WTC11 (cell line): ENCODE measurements around the gene DNM3. TPM values are rescaled to one million over a fixed set of nuclear protein-coding genes. Genes with fewer than 3 reads are reported as not detected.
A peak's percentile ranks its signal among the peaks of the same experiment; 100 is the strongest.

Experiments used
- ATAC-seq: fragments of 200-7000 bp; cut with Tn5 transposase; 2 replicates; pipeline ENCODE4 v1.10.0; 2021; ENCODE audit warnings: mild to moderate bottlenecking, moderate library complexity
- CTCF ChIA-PET: fragments of 300-600 bp; sonication (Branson Sonifier 250); formaldehyde crosslinking; loops from one replicate; lab custom pipeline; 2021; ENCODE audit warnings: antibody characterized with exemption; lab: Charles Lee
- POLR2A ChIA-PET: fragments of 350-600 bp; sonication (Branson Sonifier 250); formaldehyde crosslinking; loops from one replicate; lab custom pipeline; 2021; ENCODE audit warnings: antibody characterized with exemption; lab: Charles Lee
- DNase-seq: peaks from one replicate; pipeline ENCODE4 v3.0.0; 2021; ENCODE audit warnings: low spot score
- H3K27ac Mint-ChIP-seq: 2 replicates; pipeline ENCODE4 v1.8.0; 2021; ENCODE audit warnings: mixed read lengths
- H3K27me3 Mint-ChIP-seq: 2 replicates; pipeline ENCODE4 v1.8.0; 2021; ENCODE audit warnings: low read depth, mild to moderate bottlenecking, moderate library complexity, mixed read lengths
- H3K36me3 Mint-ChIP-seq: 2 replicates; pipeline ENCODE4 v1.8.0; 2021; ENCODE audit warnings: mixed read lengths
- H3K4me1 Mint-ChIP-seq: 2 replicates; pipeline ENCODE4 v1.8.0; 2022; ENCODE audit warnings: mixed read lengths
- H3K4me3 Mint-ChIP-seq: 2 replicates; pipeline ENCODE4 v1.8.0; 2021; ENCODE audit warnings: mild to moderate bottlenecking, moderate library complexity, mixed read lengths
- H3K9me3 Mint-ChIP-seq: 2 replicates; pipeline ENCODE4 v1.8.0; 2021; ENCODE audit warnings: mixed read lengths
- CREM ChIP-seq: sonication (generic); formaldehyde crosslinking; IDR thresholded peaks from 2 replicates; pipeline ENCODE4 v1.8.1; 2022; ENCODE audit warnings: mild to moderate bottlenecking, missing genetic modification reagents, moderate library complexity
- ETV6 ChIP-seq: sonication (generic); formaldehyde crosslinking; IDR thresholded peaks from 2 replicates; pipeline ENCODE4 v1.8.1; 2022; ENCODE audit warnings: mild to moderate bottlenecking, missing genetic modification reagents
- FOXJ3 ChIP-seq: sonication (generic); formaldehyde crosslinking; IDR thresholded peaks from 2 replicates; pipeline ENCODE4 v1.9.0; 2021; ENCODE audit warnings: missing genetic modification reagents, mild to moderate bottlenecking, borderline replicate concordance
- GRHL2 ChIP-seq: fragments of 250-450 bp; sonication (Bioruptor Pico); IDR thresholded peaks from 2 replicates; pipeline ENCODE4 v1.8.0; 2022; ENCODE audit warnings: mild to moderate bottlenecking, moderate library complexity; ENCODE audit not compliant: insufficient replicate concordance, severe bottlenecking
- GTF2I ChIP-seq: fragments of 250-450 bp; sonication (Bioruptor Pico); conservative IDR thresholded peaks from 2 replicates; pipeline ENCODE4 v1.4.0; 2021; ENCODE audit warnings: mild to moderate bottlenecking
- HMGA2 ChIP-seq: fragments of 250-450 bp; sonication (Bioruptor Pico); IDR thresholded peaks from 2 replicates; pipeline ENCODE4 v1.4.0; 2021; ENCODE audit warnings: mild to moderate bottlenecking, moderate library complexity
- IRF2 ChIP-seq: sonication (generic); formaldehyde crosslinking; IDR thresholded peaks from 2 replicates; pipeline ENCODE4 v1.8.0; 2022; ENCODE audit warnings: low read depth, missing genetic modification reagents, borderline replicate concordance
- JAZF1 ChIP-seq: fragments of 250-450 bp; sonication (Bioruptor Pico); IDR thresholded peaks from 2 replicates; pipeline ENCODE4 v1.9.0; 2021; ENCODE audit warnings: moderate library complexity, mild to moderate bottlenecking, inconsistent platforms
- JUN ChIP-seq: sonication (generic); formaldehyde crosslinking; IDR thresholded peaks from 2 replicates; pipeline ENCODE4 v1.8.0; 2023; ENCODE audit warnings: mild to moderate bottlenecking, missing genetic modification reagents
- NR1H2 ChIP-seq: sonication (generic); formaldehyde crosslinking; IDR thresholded peaks from 2 replicates; pipeline ENCODE4 v1.9.0; 2021; ENCODE audit warnings: mild to moderate bottlenecking, moderate library complexity, missing genetic modification reagents
- OVOL2 ChIP-seq: fragments of 250-450 bp; sonication (Bioruptor Pico); IDR thresholded peaks from 2 replicates; pipeline ENCODE4 v1.9.0; 2021; ENCODE audit warnings: mild to moderate bottlenecking, borderline replicate concordance
- PRRX2 ChIP-seq: fragments of 250-450 bp; sonication (Bioruptor Pico); IDR thresholded peaks from 2 replicates; pipeline ENCODE4 v1.8.0; 2021; ENCODE audit warnings: mild to moderate bottlenecking
- SOX15 ChIP-seq: fragments of 250-450 bp; sonication (Bioruptor Pico); IDR thresholded peaks from 2 replicates; pipeline ENCODE4 v1.9.0; 2021; ENCODE audit warnings: mild to moderate bottlenecking
- TEAD4 ChIP-seq: sonication (generic); formaldehyde crosslinking; IDR thresholded peaks from 2 replicates; pipeline ENCODE4 v1.8.0; 2022; ENCODE audit warnings: mild to moderate bottlenecking, missing genetic modification reagents
- ZNF121 ChIP-seq: sonication (generic); formaldehyde crosslinking; IDR thresholded peaks from 2 replicates; pipeline ENCODE4 v1.8.0; 2023; ENCODE audit warnings: missing genetic modification reagents
- ZNF317 ChIP-seq: sonication (generic); formaldehyde crosslinking; IDR thresholded peaks from 2 replicates; pipeline ENCODE4 v1.8.1; 2023; ENCODE audit warnings: low read depth, mild to moderate bottlenecking, moderate library complexity, missing genetic modification reagents, borderline replicate concordance
- ZNF396 ChIP-seq: fragments of 250-450 bp; sonication (Bioruptor Pico); IDR thresholded peaks from 2 replicates; pipeline ENCODE4 v1.8.0; 2021; ENCODE audit warnings: mild to moderate bottlenecking, moderate library complexity, borderline replicate concordance
- ZNF671 ChIP-seq: fragments of 250-450 bp; sonication (Bioruptor Pico); IDR thresholded peaks from 2 replicates; pipeline ENCODE4 v1.8.0; 2021; ENCODE audit warnings: mild to moderate bottlenecking
- total RNA-seq: library from RNA; stranded (reverse); gene quantifications from 3 replicates; pipeline ENCODE4 v1.2.3, GENCODE V29; 2021
- TF ChIP-seq, protein P1 (sequence below): fragments of 250-450 bp; sonication (Bioruptor Pico); conservative IDR thresholded peaks from 2 replicates; pipeline ENCODE4 v1.9.0; 2021; ENCODE audit warnings: mild to moderate bottlenecking
- TF ChIP-seq, protein P2 (sequence below): fragments of 250-450 bp; sonication (Bioruptor Pico); IDR thresholded peaks from 2 replicates; pipeline ENCODE4 v2.1.2; 2022; ENCODE audit warnings: mild to moderate bottlenecking, moderate library complexity
- TF ChIP-seq, protein P3 (sequence below): sonication (generic); formaldehyde crosslinking; IDR thresholded peaks from 2 replicates; pipeline ENCODE4 v1.8.1; 2023; ENCODE audit warnings: mild to moderate bottlenecking, moderate library complexity, missing genetic modification reagents
- TF ChIP-seq, protein P4 (sequence below): sonication (generic); formaldehyde crosslinking; IDR thresholded peaks from 2 replicates; pipeline ENCODE4 v1.8.1; 2023; ENCODE audit warnings: mild to moderate bottlenecking, missing genetic modification reagents

DNM3 gene
- total RNA-seq, 1 experiment from 2014 or later, result 1.9 TPM

DNA sequence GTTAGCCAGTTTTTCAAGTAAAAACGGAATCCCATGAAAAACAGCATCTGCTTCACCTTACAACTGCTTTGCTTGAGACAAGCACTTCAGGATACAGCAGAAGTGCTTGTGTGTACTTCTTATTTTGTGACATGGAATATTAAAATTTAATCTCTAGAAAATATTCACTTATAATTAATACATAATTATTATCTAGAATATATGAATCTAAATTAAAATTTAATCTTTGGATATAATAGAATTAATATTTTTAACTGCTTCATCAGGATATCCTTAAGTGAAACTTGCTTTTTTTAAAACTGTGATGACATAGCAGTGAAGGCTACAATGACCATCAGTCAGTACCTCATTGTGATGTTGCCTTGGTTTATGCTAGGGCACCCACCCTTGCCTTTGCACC is 430.8 kb downstream of the DNM3 start:
- Mint-ChIP-seq H3K27ac (no peak overlapping the region), H3K4me1 (peaks cover 22% of the 10 kb centered on the region), H3K36me3 (no peaks in the 10 kb centered on the region), H3K27me3 (peaks cover 7% of the 10 kb centered on the region), H3K9me3 (no peaks in the 10 kb centered on the region), H3K4me3 (no peak overlapping the region)
- no peak for TF ChIP-seq JAZF1
- no peak for TF ChIP-seq NR1H2 (CRISPR knock-in tag)
- TF ChIP-seq IRF2 (CRISPR knock-in tag), result no peak
- no peak for TF ChIP-seq GRHL2
- peak; percentile 95 for TF ChIP-seq HMGA2 (CRISPR knock-in tag)
- no peak for TF ChIP-seq ZNF317 (CRISPR knock-in tag)
- TF ChIP-seq ZNF671, result no peak
- no peak for TF ChIP-seq OVOL2 (CRISPR knock-in tag)
- ChIA-PET POLR2A (no interaction called here), CTCF (no interaction called here)
- ATAC-seq, result no peak
- no peak for DNase-seq

DNA sequence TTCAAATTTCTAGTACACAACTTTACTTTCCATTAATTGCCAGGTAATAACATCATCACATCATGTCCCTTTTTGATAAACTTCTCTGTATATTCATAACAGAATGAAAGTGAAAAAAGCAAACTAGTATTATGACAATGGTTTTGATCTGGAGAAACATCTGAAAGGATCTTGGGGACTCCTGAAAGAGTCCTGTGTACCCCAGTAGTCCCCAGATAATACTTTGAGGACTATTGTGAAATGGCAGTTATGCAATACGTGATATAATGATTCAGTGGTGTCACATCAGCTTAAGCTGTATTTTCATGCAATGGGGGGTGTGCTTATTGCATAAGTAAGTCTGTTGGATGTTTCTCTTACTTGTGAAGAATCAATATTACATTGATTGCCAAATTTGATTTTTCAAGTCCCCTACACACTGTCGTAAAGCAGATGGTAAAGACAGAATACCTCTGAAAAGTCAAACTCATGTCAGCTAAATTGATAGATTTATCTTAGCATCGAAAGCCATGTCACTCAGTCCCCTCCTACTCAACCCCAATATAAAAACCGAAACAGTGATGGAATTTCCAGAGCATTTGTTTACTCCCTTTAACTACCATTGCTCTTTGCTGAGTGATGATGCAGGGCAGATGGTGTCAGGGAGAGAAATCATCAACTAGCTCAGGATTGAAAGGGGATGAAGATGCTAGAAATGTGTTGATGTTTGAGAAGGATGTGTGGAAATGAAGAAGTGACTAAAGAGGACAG is 432.5 kb downstream of the DNM3 start:
- ChIA-PET CTCF (no interaction called here), POLR2A (no interaction called here)
- TF ChIP-seq GTF2I (CRISPR knock-in tag) (no peak), CREM (CRISPR knock-in tag) (no peak), TEAD4 (CRISPR knock-in tag) (no peak), SOX15 (no peak), ZNF121 (CRISPR knock-in tag) (no peak), JUN (CRISPR knock-in tag) (no peak), ZNF396 (CRISPR knock-in tag) (no peak), ETV6 (CRISPR knock-in tag) (no peak), PRRX2 (CRISPR knock-in tag) (no peak), FOXJ3 (CRISPR knock-in tag) (no peak)
- TF ChIP-seq, protein P1, sequence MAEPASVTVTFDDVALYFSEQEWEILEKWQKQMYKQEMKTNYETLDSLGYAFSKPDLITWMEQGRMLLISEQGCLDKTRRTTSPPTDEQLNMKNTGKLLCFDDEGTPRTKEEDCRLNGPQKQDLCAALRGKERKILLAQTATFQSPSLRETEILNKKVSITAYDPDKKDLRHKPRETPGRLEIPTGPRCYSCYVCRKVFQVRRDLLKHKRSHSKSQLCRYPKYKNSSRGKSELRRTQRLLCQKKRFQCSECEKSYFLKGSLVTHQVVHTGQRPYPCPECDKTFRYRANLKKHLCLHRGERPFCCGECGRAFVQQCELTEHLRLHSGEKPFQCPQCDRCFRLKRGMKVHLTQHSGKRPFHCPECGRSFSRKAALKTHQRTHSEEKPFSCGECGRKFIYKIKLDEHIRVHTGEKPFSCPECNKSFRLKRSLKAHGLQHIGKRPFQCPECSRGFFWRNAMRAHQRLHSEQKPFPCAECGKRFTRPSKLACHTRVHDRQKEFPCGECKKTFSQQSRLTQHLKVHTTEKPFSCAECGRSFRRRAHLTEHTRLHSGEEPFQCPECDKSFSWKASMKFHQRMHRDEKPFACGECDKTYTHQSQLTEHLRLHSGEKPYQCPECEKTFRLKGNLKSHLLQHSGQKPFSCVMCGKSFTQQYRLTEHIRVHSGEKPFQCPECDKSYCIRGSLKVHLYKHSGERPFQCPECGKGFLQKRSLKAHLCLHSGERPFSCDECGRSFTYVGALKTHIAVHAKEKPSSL (CRISPR knock-in tag), result no peak
- TF ChIP-seq, protein P2, sequence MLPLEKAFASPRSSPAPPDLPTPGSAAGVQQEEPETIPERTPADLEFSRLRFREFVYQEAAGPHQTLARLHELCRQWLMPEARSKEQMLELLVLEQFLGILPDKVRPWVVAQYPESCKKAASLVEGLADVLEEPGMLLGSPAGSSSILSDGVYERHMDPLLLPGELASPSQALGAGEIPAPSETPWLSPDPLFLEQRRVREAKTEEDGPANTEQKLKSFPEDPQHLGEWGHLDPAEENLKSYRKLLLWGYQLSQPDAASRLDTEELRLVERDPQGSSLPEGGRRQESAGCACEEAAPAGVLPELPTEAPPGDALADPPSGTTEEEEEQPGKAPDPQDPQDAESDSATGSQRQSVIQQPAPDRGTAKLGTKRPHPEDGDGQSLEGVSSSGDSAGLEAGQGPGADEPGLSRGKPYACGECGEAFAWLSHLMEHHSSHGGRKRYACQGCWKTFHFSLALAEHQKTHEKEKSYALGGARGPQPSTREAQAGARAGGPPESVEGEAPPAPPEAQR (CRISPR knock-in tag), result no peak
- TF ChIP-seq, protein P3, sequence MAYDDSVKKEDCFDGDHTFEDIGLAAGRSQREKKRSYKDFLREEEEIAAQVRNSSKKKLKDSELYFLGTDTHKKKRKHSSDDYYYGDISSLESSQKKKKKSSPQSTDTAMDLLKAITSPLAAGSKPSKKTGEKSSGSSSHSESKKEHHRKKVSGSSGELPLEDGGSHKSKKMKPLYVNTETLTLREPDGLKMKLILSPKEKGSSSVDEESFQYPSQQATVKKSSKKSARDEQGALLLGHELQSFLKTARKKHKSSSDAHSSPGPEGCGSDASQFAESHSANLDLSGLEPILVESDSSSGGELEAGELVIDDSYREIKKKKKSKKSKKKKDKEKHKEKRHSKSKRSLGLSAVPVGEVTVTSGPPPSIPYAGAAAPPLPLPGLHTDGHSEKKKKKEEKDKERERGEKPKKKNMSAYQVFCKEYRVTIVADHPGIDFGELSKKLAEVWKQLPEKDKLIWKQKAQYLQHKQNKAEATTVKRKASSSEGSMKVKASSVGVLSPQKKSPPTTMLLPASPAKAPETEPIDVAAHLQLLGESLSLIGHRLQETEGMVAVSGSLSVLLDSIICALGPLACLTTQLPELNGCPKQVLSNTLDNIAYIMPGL (CRISPR knock-in tag), result no peak
- TF ChIP-seq, protein P4, sequence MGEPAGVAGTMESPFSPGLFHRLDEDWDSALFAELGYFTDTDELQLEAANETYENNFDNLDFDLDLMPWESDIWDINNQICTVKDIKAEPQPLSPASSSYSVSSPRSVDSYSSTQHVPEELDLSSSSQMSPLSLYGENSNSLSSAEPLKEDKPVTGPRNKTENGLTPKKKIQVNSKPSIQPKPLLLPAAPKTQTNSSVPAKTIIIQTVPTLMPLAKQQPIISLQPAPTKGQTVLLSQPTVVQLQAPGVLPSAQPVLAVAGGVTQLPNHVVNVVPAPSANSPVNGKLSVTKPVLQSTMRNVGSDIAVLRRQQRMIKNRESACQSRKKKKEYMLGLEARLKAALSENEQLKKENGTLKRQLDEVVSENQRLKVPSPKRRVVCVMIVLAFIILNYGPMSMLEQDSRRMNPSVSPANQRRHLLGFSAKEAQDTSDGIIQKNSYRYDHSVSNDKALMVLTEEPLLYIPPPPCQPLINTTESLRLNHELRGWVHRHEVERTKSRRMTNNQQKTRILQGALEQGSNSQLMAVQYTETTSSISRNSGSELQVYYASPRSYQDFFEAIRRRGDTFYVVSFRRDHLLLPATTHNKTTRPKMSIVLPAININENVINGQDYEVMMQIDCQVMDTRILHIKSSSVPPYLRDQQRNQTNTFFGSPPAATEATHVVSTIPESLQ (CRISPR knock-in tag), result no peak
- DNase-seq, result no peak
- Mint-ChIP-seq H3K27ac (no peak overlapping the region), H3K27me3 (peaks cover 9% of the 10 kb centered on the region), H3K36me3 (no peaks in the 10 kb centered on the region), H3K4me3 (no peak overlapping the region), H3K4me1 (peaks cover 35% of the 10 kb centered on the region), H3K9me3 (no peaks in the 10 kb centered on the region)
- no peak for ATAC-seq
